GM18907 (cell line): ENCODE data around the gene C6orf89.

ENCODE experiments used
- ATAC-seq: cut with Tn5 transposase; IDR thresholded peaks from one replicate; pipeline ENCODE4 v1.9.1; 2021; ENCODE audit warnings: mild to moderate bottlenecking, moderate library complexity; ENCODE audit not compliant: unreplicated experiment

Gene C6orf89

DNA sequence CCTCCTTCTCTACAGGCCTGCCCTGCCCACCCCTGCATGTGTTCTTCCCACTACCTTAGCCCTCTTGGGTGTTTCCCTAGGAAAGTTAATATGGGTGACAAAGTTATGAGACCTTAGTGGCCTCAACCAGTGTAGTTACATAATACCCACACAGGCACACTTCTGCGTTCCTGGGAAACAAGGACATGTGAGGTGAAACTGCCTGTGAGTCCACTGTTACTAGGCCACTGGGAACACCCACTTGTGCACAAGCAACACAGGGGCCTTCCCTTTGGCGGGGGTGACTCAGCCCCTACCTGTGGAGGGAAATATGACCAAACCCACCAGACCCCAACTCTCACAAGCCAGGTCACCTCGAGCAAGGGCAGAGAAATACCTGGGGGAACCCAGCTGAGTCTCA is 81.5 kb downstream of the C6orf89 start:
- no peak for ATAC-seq

GRCh38 chr6:36967757-36968156 is 82.0 kb downstream of the C6orf89 start:
- ATAC-seq = no peak

GRCh38 chr6:36968266-36968977 is 82.7 kb downstream of the C6orf89 start:
- no peak for ATAC-seq

DNA sequence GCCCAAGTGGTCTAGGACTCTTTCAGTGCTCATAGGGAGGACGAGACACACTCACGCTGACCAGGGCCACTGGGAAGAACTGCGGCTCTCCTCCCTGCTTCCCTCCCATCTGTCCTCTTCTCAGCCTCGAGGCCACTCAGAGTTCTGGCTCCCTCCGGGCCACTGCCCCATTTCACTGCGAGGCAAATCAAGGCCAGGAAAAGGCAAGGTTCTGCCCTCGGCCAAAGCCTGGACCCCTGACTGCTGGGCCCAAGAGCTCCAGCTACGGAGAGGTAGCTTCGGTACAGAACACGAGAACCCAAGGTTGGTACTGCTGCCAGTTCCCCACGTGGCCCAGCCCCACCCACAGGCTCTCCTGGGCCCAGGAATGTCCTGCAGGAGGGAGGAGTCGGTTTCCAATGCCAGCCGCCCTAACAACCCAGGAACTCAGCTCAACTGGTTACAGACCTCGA is 83.5 kb downstream of the C6orf89 start:
- ATAC-seq = no peak

DNA sequence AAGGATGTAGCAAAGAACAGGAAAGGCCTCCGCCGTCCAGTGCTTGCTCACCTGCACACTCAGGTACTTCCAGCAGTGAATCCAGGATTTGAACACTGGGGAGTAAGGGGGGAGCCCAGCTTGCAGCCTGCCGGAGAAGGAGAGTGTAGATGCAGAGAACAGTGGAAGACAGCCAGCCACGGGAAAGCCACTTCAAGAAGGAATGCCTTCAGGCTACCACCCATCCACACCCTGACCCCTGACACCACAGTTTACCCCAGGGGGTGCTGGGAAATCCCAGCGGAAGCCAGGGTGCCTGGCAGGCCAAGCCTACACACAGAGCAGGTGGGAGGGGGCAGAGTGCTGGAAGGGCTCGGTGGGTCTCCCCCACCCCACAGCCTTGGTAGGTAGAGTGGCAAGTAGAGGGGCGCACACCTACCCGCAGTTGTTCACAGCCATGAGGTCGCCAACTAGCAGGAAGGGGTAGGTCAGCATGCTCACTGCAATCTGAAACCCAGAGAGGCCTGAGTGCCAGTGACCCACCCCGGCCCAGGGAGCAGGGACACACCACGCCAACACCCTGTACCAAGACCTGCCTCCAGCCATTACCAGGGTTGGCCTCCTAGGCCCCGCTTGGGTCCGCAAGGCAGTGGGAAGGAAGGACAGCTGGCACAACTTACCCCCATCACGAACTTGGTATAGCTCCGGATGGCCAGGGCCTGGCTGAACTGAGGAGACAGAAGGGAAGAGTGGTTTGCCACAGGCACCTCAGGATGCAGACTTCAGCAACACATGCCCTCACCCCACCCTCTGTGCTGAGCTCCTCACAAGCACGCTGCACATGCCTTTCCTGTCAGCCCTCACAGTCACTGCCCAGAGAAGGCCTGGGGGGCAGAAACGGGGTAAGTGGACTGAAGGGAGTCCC is 84.5 kb downstream of the C6orf89 start:
- ATAC-seq = no peak

- no peak for ATAC-seq
Measured at GRCh38 chr6:36970892-36971842, 85.4 kb downstream of the C6orf89 start.

DNA sequence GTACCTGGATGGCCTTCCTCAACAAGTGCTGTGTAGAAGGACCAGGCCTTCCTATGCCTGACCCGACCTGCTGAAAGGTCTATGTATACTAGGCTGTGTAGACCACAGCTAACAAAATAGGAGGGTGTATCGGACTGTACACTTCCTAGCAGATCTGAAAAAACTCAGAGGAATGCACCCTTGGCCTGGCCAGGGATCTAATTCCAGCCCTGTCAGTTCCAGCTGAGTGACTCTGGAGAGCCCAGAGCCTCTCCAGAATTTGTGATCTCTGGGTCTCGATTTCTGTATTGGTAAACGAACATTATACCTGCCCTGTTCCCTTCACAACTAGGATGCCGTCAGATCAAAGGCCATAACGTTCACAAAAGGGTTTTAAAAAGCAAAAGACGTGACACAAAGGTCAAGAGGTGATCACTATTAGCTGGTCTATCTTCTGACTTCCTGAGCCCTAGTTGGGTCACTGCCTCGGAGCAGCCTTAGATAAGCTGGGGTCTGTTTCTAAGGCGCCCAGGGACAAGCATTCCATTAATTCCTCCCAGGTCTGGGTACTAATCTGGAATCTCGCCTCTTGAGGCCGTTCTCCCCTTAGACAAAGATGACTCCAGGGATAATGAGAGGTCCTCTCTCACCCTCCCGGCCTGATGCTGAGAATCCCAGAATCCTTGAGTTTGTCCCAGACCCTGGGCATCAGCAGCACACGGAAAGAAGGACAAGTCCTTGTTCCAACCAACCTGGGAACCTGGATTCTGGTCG is 86.3 kb downstream of the C6orf89 start:
- no peak for ATAC-seq

DNA sequence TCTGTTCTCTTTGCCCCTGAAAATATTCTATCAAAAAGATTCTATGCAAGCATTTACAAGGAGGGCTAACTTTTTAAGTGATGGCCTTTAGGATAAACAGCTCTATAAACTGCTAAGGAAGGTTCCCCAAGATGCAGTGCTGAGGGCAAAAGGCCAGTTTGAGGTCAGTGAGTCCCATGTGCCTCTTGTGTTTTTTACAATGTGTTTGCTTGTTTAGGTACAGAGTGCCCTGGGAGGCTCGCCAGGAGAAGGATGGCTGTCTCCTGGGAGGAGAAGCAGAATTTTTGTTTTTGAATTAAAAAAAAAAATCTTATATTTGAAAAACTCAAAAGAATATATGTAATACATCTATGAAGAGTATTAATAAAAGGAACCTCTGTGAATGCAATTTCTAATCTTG is 87.4 kb downstream of the C6orf89 start:
- no peak for ATAC-seq

- ATAC-seq = no peak
Measured at GRCh38 chr6:36973647-36974046, 87.9 kb downstream of the C6orf89 start.

DNA sequence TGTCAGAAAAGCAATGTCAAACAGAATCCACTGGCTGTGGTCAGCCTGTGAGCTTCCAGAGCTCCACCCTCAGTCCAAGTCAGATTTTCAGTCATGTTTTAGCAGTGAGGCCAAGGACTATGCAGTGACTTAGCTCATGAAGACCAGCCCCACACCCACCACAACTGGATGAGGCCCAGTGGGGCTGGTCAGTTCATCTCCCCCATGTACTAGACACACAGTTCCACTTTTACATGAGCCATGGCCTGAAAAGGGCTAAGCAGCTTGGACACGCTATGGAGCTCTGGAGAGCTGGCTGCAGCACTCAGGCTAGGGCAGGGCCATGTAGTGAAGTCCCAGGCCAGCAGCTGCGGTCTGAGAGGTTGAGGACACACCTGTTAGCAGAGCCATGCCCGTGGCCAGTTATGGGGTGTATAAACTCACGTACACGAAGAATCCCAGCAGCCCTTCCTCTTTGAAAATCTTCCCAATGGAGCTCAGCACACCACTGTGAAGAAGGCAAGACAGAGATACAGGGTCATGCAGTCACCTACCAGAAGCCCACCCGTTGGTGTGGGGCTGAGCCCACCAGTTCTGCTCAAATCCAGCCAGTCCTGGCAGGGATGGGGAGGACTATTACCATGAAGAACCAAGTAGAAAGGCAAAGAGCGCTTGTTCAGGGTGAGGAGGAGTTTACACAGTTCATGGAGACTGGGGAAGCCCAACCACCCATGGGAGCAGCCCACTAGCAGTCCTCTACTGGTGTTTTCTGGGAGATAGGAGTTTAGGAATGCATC is 89.7 kb downstream of the C6orf89 start:
- ATAC-seq = no peak

DNA sequence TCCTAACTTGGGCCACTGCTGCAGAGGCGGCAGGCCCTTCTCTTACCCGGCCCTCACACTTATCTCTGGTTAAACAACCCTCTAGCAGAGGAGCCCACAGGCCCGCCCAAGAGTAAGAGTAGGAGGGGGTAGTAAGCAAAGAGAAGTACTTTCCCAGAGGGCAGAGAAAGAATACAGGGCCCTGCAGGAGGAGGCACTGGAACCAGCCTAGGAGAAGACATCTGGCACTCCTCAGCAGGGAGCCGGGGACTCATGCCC is 90.2 kb downstream of the C6orf89 start:
- no peak for ATAC-seq

DNA sequence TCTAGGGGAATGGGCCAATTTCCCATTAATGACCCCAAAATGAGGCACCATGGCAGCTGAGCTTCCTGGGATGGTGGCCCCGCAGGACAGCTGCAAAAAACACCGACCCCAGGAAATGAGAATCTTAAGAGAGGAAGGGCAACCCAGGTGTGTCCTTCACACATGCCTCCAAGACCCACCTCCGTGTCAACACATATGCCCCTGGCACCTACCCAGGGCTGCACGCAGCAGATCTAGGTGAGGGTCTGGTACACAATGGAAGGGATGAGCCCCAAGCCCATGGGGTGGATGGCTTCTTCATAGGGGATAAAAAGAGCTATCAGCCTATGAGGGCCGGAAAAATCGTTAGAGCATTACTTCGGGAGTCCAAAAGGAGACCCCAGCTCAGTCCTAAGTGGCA is 90.8 kb downstream of the C6orf89 start:
- ATAC-seq = no peak

- no peak for ATAC-seq
Measured at GRCh38 chr6:36976931-36977330, 91.2 kb downstream of the C6orf89 start.

GRCh38 chr6:36977470-36977941 is 91.8 kb downstream of the C6orf89 start:
- no peak for ATAC-seq
